Measurements from ENCODE around the gene ARNT2.

GRCh38 chr15:80389370-80389769 lies 14.8 kb upstream of the ARNT2 start:
- TF ChIP-seq SPI1 (IDR thresholded peaks at IDR 0.05; ENCODE audit: low read depth, low read length), result no peak
- TF ChIP-seq POLR2A (IDR thresholded peaks at IDR 0.05; ENCODE audit: low read depth, low read length), result no peak
- no peak for TF ChIP-seq POU2F2 (IDR thresholded peaks at IDR 0.05; ENCODE audit: low read depth, low read length)
- TF ChIP-seq POLR2AphosphoS5 (IDR thresholded peaks at IDR 0.05; ENCODE audit: low read depth, low read length), result no peak
- no peak for TF ChIP-seq TAF1 (IDR thresholded peaks at IDR 0.05; ENCODE audit: low read depth, low read length)
